ENCODE measurements around the gene TF. TPM values are rescaled to one million over a fixed set of nuclear protein-coding genes. Genes with fewer than 3 reads are reported as not detected.
"Not testable (repeated sequence)": the region's sequence is repeated elsewhere in the genome, so short reads cannot be mapped to it uniquely, and the experiment has no call there.

Gene TF
- total RNA-seq, 1 donor from 2014 or later = under 0.01 TPM

- intact Hi-C loops (cut with micrococcal nuclease) = no loop called here
These were observed 17.8 kb downstream of the TF start for GRCh38 chr3:133763797-133764683.

DNA sequence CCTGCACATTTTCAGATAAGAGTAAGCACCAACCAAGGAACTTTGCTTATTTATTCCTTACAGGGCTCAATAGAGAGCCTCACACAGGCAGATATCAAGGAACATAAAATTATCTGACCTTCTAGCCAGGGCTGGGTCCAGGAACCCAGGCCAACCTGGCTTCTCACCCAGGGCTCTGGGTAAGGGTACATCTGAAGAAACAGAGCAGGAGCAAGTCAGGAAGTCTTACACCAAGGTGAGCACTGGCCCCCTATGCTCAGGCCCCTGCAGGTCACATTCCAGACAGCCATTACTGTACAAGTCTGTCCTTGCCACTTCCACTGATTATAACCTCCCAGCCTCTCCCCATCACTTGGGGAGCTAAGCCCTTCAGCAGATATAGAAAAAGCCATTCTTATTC, 19.1 kb downstream of the TF start:
- intact Hi-C loops (cut with micrococcal nuclease) = no loop called here

GRCh38 chr3:133767607-133768006, 21.4 kb downstream of the TF start:
- intact Hi-C loops (cut with micrococcal nuclease) = no loop called here

- intact Hi-C loops (cut with micrococcal nuclease) = no loop called here
These were observed 23.3 kb downstream of the TF start for GRCh38 chr3:133769536-133769935.

DNA sequence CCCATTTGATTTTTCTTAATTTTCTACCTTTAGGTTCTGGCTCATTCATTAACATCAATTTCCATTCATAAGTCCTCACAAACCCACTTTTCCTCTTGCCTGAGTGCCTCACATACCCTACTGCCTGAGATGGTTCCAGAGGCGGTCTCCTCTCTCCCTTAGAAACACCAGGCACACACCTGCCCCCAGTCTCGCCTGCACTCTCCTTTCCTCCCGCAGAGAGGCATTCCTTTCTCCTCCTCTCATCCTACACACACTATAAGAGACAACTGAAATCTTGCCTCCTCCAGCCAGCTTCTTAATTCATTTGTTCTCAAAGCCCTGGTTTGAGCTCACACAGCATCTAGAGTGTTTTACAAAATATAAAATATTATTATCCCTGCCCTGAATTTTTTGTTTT, 27.5 kb downstream of the TF start:
- intact Hi-C loops (cut with micrococcal nuclease) = no loop called here

- intact Hi-C loops (cut with micrococcal nuclease) = no loop called here
These were observed 29.1 kb downstream of the TF start for GRCh38 chr3:133775309-133775708.

GRCh38 chr3:133775835-133776234, 29.6 kb downstream of the TF start:
- intact Hi-C loops (cut with micrococcal nuclease) = no loop called here

DNA sequence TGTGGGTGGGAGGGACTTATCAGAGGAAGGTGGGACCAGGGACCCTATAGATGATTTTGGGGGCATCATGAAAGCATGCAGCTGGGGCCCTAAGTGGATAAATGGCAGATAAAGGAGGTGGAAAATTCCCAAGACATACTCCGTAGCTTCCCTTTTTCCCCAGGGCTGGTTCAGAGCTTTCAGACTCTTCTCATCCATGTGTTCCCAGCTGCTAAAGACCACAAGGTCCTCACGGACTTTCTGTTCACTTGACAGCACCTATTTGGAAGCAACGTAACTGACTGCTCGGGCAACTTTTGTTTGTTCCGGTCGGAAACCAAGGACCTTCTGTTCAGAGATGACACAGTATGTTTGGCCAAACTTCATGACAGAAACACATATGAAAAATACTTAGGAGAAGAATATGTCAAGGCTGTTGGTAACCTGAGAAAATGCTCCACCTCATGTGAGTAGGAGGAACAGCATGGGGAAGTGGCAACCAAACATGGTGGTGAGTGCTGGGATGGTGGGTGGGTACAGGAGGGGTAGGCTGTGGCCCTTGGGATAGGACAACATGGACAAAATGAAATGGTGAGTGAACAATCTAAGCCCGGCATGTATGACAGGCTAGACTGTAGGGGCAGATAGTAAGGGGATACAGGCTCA, 30.7 kb downstream of the TF start:
- intact Hi-C loops (cut with micrococcal nuclease) = no loop called here

DNA sequence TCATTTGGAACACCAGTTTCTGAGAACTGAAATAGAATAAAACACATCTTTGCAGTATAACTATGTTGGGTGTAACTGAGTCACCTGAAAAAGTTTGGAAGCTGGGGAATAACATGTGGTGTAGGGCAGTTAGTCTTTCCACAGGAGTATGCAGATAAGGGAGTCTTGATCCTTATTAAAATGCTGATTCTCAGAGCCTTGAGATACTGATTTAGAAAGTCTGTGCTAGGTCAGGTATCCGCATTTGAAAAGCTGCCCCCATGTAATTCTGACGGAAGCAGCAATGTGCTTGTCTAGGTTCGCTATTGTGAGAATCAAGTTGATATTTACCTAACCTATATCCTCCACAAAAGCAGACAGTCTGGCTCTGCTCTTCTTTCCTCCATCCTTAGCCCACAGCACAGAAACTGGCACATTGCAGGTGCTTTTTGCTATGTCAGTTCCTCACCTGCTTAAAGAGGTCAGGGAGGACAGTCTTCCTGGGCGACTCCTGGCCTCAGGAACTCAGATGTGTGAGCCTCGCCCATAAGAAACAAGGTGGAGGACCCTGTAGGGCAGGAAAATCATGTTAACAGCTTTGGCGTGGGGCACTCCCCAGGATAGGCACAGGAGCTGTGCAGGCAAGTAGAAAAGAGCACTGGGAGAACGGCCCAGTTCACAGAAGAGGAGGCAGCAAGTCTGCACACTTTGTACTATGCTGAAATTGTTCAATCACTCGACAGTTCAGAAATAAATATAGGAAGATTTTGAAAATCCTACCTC, 31.8 kb downstream of the TF start:
- intact Hi-C loops (cut with micrococcal nuclease) = no loop called here

DNA sequence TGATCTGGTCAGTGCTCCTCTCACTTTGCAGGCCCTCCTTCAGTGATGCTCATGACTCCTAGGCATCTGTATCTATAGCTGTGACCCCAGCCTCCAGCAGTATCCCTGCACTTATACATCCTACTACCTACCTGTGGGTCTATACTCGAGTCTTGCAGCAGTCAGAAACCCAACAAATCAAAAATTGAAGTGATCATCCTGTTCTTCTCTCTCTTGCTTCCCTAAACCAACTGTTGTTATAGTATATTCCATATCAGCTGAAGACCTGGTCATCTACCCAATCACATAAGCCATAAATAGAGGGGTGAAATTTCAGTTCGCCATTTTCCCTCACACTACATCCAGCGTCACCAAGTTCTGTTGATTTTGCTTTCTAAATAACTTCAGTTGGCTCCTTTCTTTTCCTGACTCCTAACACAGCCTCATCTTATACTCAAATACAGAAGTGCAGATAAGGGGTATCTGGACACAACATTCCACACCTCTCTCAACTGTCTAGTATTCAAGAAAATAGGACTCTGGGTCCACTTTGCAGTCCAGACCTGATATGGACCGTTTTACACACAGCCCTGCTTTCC, 33.5 kb downstream of the TF start:
- intact Hi-C loops (cut with micrococcal nuclease) = no loop called here

DNA sequence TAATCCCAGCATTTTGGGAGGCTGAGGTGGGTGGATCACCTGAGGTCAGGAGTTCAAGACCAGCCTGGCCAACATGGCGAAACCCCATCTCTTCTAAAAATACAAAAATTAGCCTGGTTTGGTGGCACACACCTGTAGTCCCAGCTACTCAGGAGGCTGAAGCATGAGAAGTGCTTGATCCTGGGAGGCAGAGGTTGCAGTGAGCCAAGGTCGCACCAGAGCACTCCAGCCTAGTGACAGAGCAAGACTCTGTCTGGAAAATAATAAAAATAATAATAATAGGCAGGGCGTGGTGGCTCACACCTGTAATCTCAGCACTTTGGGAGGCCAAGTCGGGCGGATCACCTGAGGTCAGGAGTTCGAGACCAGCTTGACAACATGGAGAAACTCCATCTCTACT, 34.6 kb downstream of the TF start:
- intact Hi-C loops (cut with micrococcal nuclease) = not testable (repeated sequence)

DNA sequence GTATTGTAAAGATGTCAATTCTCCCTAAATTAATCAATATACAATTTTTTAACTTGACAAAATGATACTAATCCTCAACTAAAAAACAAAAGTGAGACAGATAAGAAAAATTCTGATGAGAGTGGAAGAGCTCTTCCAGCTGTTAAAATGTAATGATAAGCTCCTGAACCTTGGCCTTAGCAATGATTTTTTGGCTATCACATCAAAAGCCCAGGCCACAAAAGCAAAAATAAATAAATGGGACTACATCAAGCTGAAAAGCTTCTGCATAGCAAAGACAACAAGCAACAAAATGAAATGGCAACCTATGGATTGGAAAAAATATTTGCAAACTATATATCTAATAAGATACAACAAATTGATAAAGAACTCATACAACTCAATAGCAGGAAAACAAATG, 35.4 kb downstream of the TF start:
- intact Hi-C loops (cut with micrococcal nuclease) = no loop called here

DNA sequence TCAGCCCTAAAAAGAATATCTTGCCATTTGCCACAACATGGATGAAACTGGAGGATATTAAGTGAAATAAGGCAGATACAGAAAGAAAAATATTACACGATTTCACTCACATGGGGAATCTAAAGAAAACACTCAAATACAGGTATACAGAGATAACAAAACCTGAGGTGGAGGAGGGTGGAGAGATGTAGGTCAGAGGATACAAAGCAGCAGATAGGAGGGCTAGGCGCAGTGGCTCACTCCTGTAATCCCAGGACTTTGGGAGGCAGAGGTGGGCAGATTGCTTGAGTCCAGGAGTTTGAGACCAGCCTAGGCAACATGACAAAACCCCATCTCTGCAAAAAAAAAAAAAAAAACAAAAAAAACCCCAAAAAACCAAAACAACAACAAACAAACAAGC, 36.3 kb downstream of the TF start:
- intact Hi-C loops (cut with micrococcal nuclease) = no loop called here

GRCh38 chr3:133783762-133784161, 37.6 kb downstream of the TF start:
- intact Hi-C loops (cut with micrococcal nuclease) = no loop called here

- intact Hi-C loops (cut with micrococcal nuclease) = no loop called here
These were observed 41.8 kb downstream of the TF start for GRCh38 chr3:133788024-133788423.

GRCh38 chr3:133792171-133792763, 46.1 kb downstream of the TF start:
- intact Hi-C loops (cut with micrococcal nuclease) = no loop called here

GRCh38 chr3:133797396-133798105, 51.4 kb downstream of the TF start:
- intact Hi-C loops (cut with micrococcal nuclease) = no loop called here

DNA sequence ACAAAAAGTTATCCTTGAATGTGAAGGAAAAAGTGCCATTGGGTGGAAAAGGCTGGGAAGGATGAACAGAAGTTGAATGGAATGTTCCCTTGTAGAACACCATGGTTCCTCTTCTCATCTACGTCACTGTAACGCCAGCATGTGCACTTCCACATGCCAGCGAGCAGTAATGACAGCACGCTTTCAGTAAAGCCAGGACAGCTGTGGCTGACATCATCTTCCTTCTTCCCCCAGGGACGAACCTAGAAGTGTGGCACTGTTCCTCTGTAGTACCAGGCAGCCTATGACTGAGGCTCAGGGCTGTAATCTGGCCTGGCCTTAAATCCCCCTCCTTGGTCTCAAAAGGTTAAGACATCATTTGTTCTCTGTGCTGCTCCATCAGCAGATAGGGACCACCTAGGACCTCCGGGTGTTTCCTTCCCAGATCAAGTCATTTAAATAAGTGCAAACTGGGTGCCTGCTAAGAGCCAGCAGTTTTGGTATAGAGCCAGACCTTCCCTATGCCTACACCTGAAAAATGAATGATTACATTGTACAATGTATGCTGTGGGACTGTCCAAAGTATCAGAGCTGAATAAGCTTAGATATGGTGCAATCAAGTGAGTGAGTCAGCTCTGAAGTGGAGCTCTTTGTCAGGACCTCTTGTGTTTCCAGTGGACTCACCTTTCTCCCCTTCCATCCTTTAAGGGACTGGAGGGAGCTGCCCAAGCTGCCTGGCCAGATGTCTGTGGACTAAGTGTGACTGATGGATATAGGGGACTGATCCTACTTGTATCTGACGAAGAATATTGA, 53.8 kb downstream of the TF start:
- intact Hi-C loops (cut with micrococcal nuclease) = no loop called here

DNA sequence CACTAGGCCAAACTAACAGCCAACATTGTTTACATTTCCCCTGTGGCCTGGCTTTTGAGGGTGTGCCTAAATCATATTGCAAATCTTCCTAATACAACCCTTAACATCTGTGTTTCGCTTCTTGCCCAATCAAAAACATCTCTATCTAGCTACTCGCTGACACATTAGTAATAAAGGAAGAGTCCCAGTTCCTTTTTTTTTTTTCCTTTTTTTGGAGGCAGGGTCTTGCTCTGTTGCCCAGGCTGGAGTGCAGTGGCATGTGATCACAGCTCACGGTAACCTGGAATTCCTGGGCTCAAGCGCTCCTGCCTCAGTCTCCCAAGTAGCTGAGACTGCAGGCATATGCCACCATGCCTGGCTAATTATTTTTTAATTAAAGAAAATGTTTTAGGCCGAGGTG, 57.3 kb downstream of the TF start:
- intact Hi-C loops (cut with micrococcal nuclease) = no loop called here

DNA sequence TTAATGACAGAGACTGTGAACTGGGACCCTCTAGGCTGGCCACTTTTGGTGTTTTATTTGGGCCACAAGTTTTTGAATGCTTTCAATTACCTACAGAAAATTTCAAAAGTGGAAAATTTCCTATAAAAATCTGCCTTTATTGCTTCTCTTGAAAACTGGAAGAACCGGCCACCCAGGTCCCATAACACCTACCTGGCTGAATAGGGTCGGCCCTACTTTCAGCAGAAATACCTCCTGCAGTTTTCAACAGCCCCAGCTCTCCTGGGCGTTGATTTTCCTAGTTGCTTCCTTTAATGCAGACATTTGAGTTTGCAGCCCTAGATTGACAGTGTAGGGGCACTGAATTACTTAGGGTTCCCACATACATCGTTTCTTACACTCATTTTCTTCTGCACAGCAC, 58.7 kb downstream of the TF start:
- intact Hi-C loops (cut with micrococcal nuclease) = loop anchor here (1.0 to 5.0 kb wide), 2 partner anchors 143 to 682 kb away; partner anchors contain the start of genes ANAPC13 and CEP63
